Colonic mucosa (tissue), 4 donors: Measurements from ENCODE around the gene LMBR1. TPM values are rescaled to one million over a fixed set of nuclear protein-coding genes. Genes with fewer than 3 reads are reported as not detected.
"Not testable (repeated sequence)": the region's sequence is repeated elsewhere in the genome, so short reads cannot be mapped to it uniquely, and the experiment has no call there.

ENCODE experiments used
- DNase-seq: peaks from one replicate; pipeline ENCODE4 v3.0.0-alpha.2; 2020
- H3K27ac ChIP-seq: fragments of 200-600 bp; one replicate; pipeline ENCODE4 v1.8.0; 2021
- H3K27me3 ChIP-seq: fragments of 200-600 bp; one replicate; pipeline ENCODE4 v1.8.0; 2021
- H3K36me3 ChIP-seq: fragments of 200-600 bp; one replicate; pipeline ENCODE4 v1.8.0; 2021
- H3K4me1 ChIP-seq: fragments of 200-600 bp; one replicate; pipeline ENCODE4 v1.8.0; 2021; ENCODE audit warnings: mild to moderate bottlenecking
- H3K4me3 ChIP-seq: fragments of 200-600 bp; one replicate; pipeline ENCODE4 v1.8.0; 2021
- H3K9ac ChIP-seq, 2 donors: one replicate each; pipeline ENCODE4 v1.7.0; 2013; ENCODE audit warnings: control low read depth in 2 of 2, low read depth in 2 of 2, low read length in 2 of 2
- H3K9me3 ChIP-seq: fragments of 200-600 bp; one replicate; pipeline ENCODE4 v1.8.0; 2021
- intact Hi-C: fragments of 100-400 bp; cut with DNase I; formaldehyde crosslinking; loops from one replicate; pipeline ENCODE4 v1.14.1; 2022
- total RNA-seq, 2 donors: library from RNA; stranded (reverse); fragmentation: NEBNext Ultra II Directional in 1 of 2; extraction: Animal tissue kit (Norgen Biotek cat#: 25700) in 1 of 2; gene quantifications; one replicate each; pipeline ENCODE4 v1.2.1, GENCODE V29; 2021
- TF ChIP-seq, protein P1 (sequence below): fragments of 200-600 bp; IDR thresholded peaks from one replicate; pipeline ENCODE4 v1.8.0; 2022; ENCODE audit warnings: antibody characterized with exemption, mild to moderate bottlenecking
- donor health status: healthy.
- donor health status: DM: no; HTN: no; CAD: no.
- donor health status: DM: no; HTN: no; CAD: no.

LMBR1 gene
- total RNA-seq, 2 donors from 2014 or later: 41.4 to 42.0 TPM

DNA sequence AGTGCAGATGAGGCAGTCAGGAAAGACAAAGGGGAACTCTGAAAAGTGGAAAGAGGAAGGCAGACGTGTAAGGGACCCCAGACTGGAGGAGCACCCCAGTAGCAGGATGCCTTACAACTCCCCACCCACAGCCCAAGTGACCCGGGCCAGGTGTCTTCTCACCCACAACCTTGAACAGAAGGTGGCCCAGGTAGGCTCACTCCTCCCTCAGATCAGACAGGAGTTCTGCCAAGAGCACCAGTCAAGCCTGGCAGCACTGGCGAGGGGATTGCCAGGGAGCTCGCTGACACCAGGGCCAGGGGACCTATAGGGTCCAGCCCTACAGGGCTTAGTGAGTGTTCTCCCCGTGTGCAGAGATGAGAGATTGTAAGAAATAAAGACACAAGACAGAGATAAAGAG is 27.1 kb upstream of the LMBR1 start:
- Histone ChIP-seq H3K9ac (no peak overlapping the region), H3K4me3 (no peak overlapping the region), H3K9me3 (no peaks in the 10 kb centered on the region), H3K36me3 (no peaks in the 10 kb centered on the region), H3K27ac (no peak overlapping the region), H3K27me3 (no peaks in the 10 kb centered on the region), H3K4me1 (no peaks in the 10 kb centered on the region)
- TF ChIP-seq, protein P1, sequence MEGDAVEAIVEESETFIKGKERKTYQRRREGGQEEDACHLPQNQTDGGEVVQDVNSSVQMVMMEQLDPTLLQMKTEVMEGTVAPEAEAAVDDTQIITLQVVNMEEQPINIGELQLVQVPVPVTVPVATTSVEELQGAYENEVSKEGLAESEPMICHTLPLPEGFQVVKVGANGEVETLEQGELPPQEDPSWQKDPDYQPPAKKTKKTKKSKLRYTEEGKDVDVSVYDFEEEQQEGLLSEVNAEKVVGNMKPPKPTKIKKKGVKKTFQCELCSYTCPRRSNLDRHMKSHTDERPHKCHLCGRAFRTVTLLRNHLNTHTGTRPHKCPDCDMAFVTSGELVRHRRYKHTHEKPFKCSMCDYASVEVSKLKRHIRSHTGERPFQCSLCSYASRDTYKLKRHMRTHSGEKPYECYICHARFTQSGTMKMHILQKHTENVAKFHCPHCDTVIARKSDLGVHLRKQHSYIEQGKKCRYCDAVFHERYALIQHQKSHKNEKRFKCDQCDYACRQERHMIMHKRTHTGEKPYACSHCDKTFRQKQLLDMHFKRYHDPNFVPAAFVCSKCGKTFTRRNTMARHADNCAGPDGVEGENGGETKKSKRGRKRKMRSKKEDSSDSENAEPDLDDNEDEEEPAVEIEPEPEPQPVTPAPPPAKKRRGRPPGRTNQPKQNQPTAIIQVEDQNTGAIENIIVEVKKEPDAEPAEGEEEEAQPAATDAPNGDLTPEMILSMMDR: no peak
- intact Hi-C loops: no loop called here
- no peak for DNase-seq

DNA sequence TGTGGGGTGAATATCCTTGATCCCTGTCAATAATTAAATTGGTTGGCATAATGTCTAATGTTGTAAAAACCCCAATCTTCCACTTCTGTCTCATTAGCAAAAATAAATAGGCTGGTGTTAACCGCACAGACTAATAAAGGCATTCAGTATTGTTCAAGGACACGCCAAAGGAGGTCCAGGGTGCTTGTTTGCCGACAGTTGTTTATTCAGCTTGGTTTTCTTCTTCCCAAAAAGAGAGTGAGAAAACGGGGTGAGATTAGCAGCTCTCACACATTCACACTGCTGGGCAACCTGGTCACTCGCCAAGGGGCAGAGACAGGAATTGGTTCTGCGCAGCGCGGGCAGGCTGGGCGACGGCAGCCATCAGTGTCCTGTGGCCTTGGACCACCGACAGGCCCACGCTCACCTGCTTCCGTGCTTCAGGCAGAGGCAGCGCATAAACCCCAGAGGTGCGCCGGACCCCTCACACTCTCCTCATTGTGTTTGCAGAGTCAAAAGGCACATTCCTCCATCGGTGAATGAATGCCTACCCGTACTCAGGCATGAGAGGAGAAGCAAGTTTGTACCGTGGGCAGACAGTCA is 26.2 kb upstream of the LMBR1 start:
- Histone ChIP-seq H3K4me3 (no peak overlapping the region), H3K9ac (no peak overlapping the region), H3K27me3 (no peaks in the 10 kb centered on the region), H3K9me3 (no peaks in the 10 kb centered on the region), H3K36me3 (no peaks in the 10 kb centered on the region), H3K4me1 (no peaks in the 10 kb centered on the region), H3K27ac (no peak overlapping the region)
- DNase-seq: no peak
- intact Hi-C loops: no loop called here
- TF ChIP-seq, protein P1: no peak

GRCh38 chr7:156918635-156919034 is 25.7 kb upstream of the LMBR1 start:
- no peak for DNase-seq
- H3K36me3 ChIP-seq: no peaks in the 10 kb centered on the region
- no peak overlapping the region for H3K9ac ChIP-seq
- H3K27ac ChIP-seq: no peak overlapping the region
- no peaks in the 10 kb centered on the region for H3K4me1 ChIP-seq
- H3K4me3 ChIP-seq: no peak overlapping the region
- no peaks in the 10 kb centered on the region for H3K27me3 ChIP-seq
- TF ChIP-seq, protein P1: no peak
- H3K9me3 ChIP-seq: no peaks in the 10 kb centered on the region
- intact Hi-C loops: no loop called here

DNA sequence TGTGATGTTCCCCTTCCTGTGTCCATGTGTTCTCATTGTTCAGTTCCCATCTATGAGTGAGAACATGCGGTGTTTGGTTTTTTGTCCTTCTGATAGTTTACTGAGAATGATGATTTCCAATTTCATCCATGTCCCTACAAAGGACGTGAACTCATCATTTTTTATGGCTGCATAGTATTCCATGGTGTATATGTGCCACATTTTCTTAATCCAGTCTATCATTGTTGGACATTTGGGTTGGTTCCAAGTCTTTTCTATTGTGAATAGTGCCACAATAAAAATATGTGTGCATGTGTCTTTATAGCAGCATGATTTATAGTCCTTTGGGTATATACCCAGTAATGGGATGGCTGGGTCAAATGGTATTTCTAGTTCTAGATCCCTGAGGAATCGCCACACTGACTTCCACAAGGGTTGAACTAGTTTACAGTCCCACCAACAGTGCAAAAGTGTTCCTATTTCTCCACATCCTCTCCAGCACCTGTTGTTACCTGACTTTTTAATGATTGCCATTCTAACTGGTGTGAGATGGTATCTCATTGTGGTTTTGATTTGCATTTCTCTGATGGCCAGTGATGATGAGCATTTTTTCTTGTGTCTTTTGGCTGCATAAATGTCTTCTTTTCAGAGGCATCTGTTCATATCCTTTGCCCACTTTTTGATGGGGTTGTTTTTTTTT is 16.7 kb upstream of the LMBR1 start:
- H3K9me3 ChIP-seq, H3K4me1 ChIP-seq, H3K9ac ChIP-seq, H3K4me3 ChIP-seq, H3K27me3 ChIP-seq, intact Hi-C loops, DNase-seq, H3K27ac ChIP-seq, H3K36me3 ChIP-seq: not testable (repeated sequence)

DNA sequence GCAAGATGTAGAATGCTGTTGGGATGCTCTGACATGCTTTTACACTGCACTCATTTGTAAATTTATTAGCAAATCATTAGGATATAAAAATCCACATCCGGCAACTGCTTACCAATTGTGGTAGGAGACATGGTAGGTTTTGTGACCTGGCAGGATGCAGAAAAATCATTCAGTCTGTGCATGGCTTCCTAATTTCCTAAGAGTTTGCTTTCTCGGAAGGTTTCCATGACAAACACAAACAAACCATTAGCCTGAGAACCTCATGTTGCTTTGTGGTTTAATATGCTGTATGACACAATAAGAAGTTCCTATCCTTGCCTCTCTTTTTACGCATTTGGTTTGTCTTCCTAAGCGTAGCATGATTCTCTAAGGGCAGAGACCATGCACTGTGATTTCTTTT is 14.7 kb upstream of the LMBR1 start:
- TF ChIP-seq, protein P1: no peak

GRCh38 chr7:156906200-156906649 is 13.2 kb upstream of the LMBR1 start:
- H3K9ac ChIP-seq: no peak overlapping the region
- H3K4me3 ChIP-seq: no peak overlapping the region
- TF ChIP-seq, protein P1: no peak
- H3K27ac ChIP-seq: no peak overlapping the region
- intact Hi-C loops: no loop called here
- DNase-seq: no peak
- H3K36me3 ChIP-seq: no peaks in the 10 kb centered on the region
- no peaks in the 10 kb centered on the region for H3K9me3 ChIP-seq
- H3K27me3 ChIP-seq: no peaks in the 10 kb centered on the region
- H3K4me1 ChIP-seq: peaks cover 2% of the 10 kb centered on the region

More for the DNA sequence above, 14.7 kb upstream of the LMBR1 start:
- intact Hi-C loops: no loop called here
- Histone ChIP-seq H3K4me1 (peaks cover 2% of the 10 kb centered on the region), H3K9me3 (no peaks in the 10 kb centered on the region), H3K9ac (no peak overlapping the region), H3K27me3 (no peaks in the 10 kb centered on the region), H3K27ac (no peak overlapping the region), H3K36me3 (no peaks in the 10 kb centered on the region), H3K4me3 (no peak overlapping the region)
- DNase-seq: no peak
